ENCODE data around the gene KCNIP4.

KCNIP4 gene

GRCh38 chr4:21753084-21753760 is 195.3 kb downstream of the KCNIP4 start:
- no peak for FAIRE-seq

DNA sequence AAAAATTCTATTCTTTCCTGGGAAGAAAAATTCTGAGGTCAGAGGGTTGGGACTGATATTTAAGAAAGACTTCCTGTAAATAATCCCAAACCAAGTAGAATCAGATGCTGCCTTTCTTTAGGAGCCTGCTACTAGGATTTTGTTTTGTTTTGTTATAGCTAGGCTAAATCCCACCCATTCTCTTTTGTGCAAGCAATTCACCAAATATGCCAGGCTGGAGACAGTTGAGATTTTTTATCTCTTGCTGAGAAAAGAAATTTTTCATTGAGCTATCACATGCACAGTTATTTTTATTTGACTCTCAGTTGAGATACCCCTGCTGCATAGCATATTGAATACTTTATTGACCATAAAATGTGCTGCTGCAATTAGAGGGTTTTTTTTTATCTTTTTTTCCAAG is 196.0 kb downstream of the KCNIP4 start:
- FAIRE-seq, result no peak

- FAIRE-seq, result no peak
Measured at GRCh38 chr4:21749924-21750323, 198.6 kb downstream of the KCNIP4 start.

DNA sequence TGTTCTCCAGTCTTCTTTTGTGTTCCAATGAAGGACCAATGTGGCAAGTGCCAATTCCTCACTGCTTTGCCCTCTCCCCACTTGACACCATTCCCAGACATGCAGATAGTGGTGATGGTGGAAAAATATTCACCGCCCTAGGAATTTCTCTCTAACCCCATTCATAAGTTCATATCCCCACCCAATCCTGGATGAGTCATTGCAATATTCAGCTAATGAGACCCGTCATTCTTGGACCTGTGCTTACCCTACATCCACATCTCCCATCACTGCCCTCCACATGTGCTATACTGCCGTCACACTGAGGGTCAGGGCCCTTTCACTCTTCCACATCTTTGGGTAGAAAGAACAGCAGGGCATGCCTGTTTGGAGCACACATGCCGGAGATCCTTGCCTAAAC is 199.2 kb downstream of the KCNIP4 start:
- no peak for FAIRE-seq

DNA sequence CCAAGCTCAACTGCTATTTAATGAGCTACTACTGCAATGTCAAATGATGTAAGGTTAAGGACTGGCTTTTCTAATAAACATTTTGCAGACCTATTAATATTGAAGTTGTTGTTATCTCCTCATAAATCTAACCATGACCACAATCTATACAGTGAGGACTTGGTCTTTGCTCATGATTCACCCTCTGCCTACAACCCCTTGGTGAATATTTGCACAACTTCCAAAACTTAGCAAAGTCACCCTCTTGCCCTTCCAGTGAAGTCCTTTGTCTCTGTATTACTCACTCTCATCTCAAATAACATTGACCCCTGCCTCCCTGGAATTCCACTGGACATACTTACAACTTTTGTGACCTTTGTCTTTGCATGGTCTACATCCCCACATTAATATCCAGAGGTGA is 204.5 kb downstream of the KCNIP4 start:
- no peak for FAIRE-seq

DNA sequence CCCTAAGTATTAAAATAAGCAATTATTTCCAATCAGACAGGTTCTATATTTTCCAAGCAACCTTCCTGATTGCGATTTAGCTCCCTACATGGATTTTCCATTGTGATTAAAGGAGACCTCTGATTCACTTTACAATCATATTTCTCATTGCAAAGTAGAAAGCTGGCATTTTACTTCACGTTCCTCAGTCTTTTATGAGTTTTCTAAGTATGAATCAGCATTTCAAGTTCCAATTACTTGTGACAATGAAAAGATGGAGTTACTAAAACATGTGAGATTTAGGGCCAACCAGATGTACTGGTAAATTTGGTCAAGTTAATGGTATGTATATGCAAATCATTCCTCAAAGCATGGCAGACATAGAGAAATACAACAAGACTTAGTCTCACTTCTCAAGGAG is 206.2 kb downstream of the KCNIP4 start:
- FAIRE-seq, result no peak

DNA sequence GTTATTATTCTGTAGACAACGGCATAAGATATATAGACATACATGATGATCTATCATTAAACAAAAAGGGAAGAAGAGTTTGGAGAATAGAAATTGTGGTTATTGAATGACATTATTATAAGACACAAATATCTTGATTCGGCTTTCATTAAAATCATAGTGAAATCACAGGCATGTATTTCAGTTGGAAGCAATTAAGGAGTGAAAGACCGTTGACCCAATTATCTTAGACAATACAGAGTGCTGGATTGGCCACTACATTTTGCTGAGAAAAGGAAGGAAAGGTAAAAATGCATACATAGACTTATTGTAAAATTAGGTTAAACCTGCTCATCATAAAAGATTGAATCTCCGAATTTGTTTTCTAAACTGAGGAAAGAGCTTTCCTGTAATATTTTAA is 209.8 kb downstream of the KCNIP4 start:
- FAIRE-seq, result no peak

DNA sequence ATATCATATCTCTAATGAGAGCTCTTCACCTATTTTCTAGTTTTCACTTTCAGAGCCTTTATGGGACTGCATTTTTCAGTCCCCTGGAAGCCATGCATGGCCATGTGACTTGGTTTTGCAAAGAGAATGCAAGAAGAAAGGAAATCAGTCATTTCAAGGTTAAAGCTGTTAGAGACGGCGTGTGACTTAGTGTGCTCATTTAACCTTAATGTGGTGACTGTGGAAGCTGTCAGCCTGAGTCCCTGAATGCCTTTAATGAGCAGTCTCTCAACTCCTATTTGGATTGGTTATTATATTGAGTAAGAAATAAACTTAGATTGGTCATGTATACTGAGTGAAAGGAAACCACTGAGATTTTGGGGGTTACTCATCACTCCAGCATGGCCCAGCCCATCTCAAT is 212.7 kb downstream of the KCNIP4 start:
- no peak for FAIRE-seq

GRCh38 chr4:21733894-21734630 is 214.5 kb downstream of the KCNIP4 start:
- FAIRE-seq, result no peak

- no peak for FAIRE-seq
Measured at GRCh38 chr4:21728304-21728703, 220.3 kb downstream of the KCNIP4 start.

- FAIRE-seq, result no peak
Measured at GRCh38 chr4:21726255-21726815, 222.2 kb downstream of the KCNIP4 start.

GRCh38 chr4:21722157-21722839 is 226.3 kb downstream of the KCNIP4 start:
- FAIRE-seq, result no peak

DNA sequence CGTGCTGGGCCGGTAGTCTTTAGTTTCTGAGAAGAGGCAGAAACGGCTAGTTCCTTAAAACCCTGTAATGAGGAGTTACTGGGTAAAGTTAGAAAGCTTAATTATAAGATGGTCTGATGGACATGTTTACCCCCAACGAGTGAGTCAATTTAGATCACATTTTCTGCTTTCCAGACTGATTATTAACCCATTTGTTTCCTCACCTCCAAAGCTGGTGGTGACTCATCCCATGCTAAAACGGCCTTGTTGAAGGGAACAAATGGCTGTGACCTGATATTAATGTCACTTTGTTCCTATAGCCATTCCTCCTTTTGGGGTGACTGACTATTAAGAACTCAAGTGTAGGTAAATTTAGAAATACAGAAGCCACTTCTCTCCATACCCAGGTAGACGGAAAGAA is 232.0 kb downstream of the KCNIP4 start:
- no peak for FAIRE-seq

DNA sequence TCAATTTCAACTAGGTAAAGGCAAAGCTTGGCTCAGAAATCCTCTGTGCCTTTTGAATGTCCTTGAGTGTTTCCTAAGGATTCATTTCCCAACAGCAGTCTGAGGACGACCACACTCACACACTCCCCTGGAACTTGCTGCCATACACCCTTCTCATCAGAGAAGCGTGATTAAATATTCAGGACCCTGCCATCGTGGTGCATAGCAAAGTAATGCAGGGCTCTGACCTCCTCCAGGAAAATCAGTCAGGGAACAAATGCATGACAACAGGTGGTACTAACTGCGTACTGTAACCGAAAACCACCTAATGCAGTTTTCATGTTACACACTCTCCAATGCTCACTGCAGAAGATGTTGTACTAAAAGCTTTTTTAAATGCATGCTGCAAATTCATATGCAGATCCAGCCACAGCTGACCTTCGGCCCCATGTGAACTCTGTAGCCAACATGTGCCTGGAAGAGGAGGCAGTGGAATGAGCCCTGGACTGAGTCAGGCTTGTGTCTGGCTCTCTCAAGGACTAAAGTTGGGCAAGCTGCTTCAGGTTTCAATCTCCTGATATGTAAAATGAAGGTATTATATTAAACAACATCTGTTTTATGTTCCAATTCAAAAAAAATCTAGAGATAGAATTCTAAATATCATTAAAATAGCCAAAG is 238.3 kb downstream of the KCNIP4 start:
- no peak for FAIRE-seq

- no peak for FAIRE-seq
Measured at GRCh38 chr4:21709761-21710160, 238.8 kb downstream of the KCNIP4 start.

GRCh38 chr4:21709031-21709430 is 239.5 kb downstream of the KCNIP4 start:
- no peak for FAIRE-seq

GRCh38 chr4:21699446-21699845 is 249.1 kb downstream of the KCNIP4 start:
- FAIRE-seq, result no peak

DNA sequence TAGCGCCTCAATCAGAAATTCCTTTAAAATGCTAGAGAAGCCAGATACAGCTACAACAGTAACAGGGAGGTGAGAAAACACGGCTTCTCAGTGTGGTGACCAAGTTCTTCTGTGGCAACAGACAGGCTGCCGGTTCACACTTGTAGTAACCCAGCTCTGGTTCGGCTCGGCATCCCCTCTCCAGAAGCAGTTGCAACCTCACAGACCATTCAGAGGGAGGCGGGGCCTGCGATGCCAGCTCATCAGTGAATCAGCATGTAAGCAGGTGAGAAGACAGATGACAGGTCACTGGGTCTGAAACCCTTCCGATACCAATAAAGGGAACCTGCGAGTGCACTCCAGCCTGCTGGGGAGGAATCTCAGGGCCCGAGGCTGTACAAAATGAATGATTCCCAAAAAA is 251.0 kb downstream of the KCNIP4 start:
- FAIRE-seq, result no peak

DNA sequence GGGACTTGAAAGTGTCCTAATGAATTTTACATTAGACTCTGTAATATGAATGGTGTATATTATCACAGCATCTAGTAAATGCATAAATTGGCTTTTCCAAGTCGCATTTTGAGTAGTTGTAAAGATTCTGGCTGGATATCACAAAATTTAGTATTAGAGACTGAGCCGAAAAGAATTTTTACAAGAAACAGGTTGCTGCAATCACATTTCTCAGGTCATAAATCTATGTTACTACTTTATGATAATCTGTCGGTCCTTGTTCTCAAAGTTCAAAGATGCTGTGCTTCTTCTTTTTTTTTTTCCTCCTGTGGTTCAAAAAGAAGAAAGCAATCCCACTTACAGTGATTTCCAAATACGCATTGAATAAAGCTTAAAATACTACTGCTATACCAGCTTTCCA is 253.4 kb downstream of the KCNIP4 start:
- FAIRE-seq, result no peak

GRCh38 chr4:21692241-21692640 is 256.3 kb downstream of the KCNIP4 start:
- FAIRE-seq, result no peak

DNA sequence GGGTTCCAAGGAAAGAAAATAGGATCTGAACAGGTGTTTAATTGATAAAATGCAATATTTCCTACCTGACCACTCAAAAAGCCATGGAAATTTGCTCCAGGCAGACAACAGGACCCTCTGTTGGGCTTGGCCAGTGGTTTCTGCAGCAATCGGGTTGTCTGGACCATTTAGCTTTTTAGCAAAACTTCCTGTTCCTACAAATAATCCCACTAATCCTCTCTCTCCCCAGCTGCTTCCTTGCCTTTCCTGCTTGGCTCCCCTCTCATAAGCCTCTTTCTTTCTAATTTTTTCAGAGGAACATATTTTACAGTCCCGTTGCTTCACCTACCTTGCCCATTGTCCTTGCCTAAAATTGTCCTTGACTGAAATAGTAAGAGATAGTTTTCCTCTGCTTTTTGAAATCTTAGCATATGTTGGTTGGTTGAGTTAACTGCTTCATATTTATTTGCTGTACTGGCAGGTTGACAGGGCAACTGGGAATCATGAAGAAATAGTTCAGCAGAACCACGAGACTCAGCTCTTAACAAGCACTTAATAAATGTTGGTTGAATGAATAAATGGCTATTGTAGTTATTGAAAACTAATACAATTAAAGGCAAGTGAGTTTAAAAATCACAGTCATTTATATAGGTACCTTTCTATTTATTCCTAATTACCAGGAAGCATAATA is 259.8 kb downstream of the KCNIP4 start:
- FAIRE-seq, result no peak

- no peak for FAIRE-seq
Measured at GRCh38 chr4:21685911-21686310, 262.7 kb downstream of the KCNIP4 start.
